HEK293 (cell line): ENCODE data around the gene NR2F2.

ENCODE experiments used
- CTCF ChIA-PET: fragments of 350-600 bp; formaldehyde crosslinking; extraction: SDS; loops from one replicate; lab custom pipeline; 2021; ENCODE audit warnings: antibody characterized with exemption; lab: Yijun Ruan, JAX
- POLR2A ChIA-PET: fragments of 300-600 bp; formaldehyde crosslinking; extraction: SDS; loops from one replicate; lab custom pipeline; 2020; ENCODE audit warnings: antibody characterized with exemption, inconsistent platforms; lab: Yijun Ruan, JAX
- H3K27ac ChIP-seq: fragments of 200-500 bp; sonication (Bioruptor generic); 2 replicates; pipeline ENCODE4 v1.5.1; 2014; ENCODE audit warnings: low read depth, low read length, control low read depth, inconsistent platforms; ENCODE audit errors: extremely low read depth
- H3K36me3 ChIP-seq, 2 experiments: fragments of 200-500 bp in 1 of 2; sonication (Bioruptor generic) in 1 of 2; 1 replicate in 1 of 2; 2 replicates in 1 of 2; pipeline ENCODE4 v1.5.1; 2014 to 2017; ENCODE audit warnings: inconsistent platforms in 2 of 2, low read length in 2 of 2; ENCODE audit not compliant: control insufficient read depth in 2 of 2, insufficient read depth in 1 of 2
- H3K4me1 ChIP-seq: fragments of 200-500 bp; sonication (Bioruptor generic); 2 replicates; pipeline ENCODE4 v1.5.1; 2014; ENCODE audit warnings: mild to moderate bottlenecking, low read length, inconsistent platforms; ENCODE audit not compliant: control insufficient read depth, insufficient read depth
- H3K4me3 ChIP-seq: 2 replicates; pipeline ENCODE4 v1.5.1; 2011; ENCODE audit warnings: low read depth, mild to moderate bottlenecking, control low read depth, low read length, moderate library complexity
- H3K9me3 ChIP-seq: fragments of 200-500 bp; sonication (Bioruptor generic); 2 replicates; pipeline ENCODE4 v1.5.1; 2014; ENCODE audit warnings: low read depth, low read length, inconsistent platforms; ENCODE audit not compliant: control insufficient read depth, insufficient read depth
- IKZF3 ChIP-seq: fragments of 450-650 bp; IDR thresholded peaks from 2 replicates; pipeline ENCODE4 v1.5.0; 2018; ENCODE audit warnings: missing biosample characterization, mild to moderate bottlenecking, missing genetic modification characterization, moderate library complexity
- OSR2 ChIP-seq: fragments of 450-650 bp; formaldehyde crosslinking; IDR thresholded peaks from 2 replicates; pipeline ENCODE4 v1.5.1; 2016; ENCODE audit warnings: missing biosample characterization, missing genetic modification characterization
- PRDM1 ChIP-seq: fragments of 450-650 bp; formaldehyde crosslinking; IDR thresholded peaks from 2 replicates; pipeline ENCODE4; 2016; ENCODE audit warnings: missing biosample characterization, missing genetic modification characterization
- ZFHX2 ChIP-seq: fragments of 450-650 bp; formaldehyde crosslinking; conservative IDR thresholded peaks from 2 replicates; pipeline ENCODE4 v1.5.1; 2016; ENCODE audit warnings: missing biosample characterization, missing genetic modification characterization
- ZNF10 ChIP-seq: fragments of 450-650 bp; formaldehyde crosslinking; IDR thresholded peaks from 2 replicates; pipeline ENCODE4 v1.5.1; 2017; ENCODE audit warnings: missing biosample characterization, missing genetic modification characterization
- ZNF140 ChIP-seq: fragments of 450-650 bp; formaldehyde crosslinking; IDR thresholded peaks from 2 replicates; pipeline ENCODE4 v1.5.1; 2016; ENCODE audit warnings: missing biosample characterization, missing genetic modification characterization
- ZNF184 ChIP-seq: fragments of 450-650 bp; IDR thresholded peaks from 2 replicates; pipeline ENCODE4 v1.5.1; 2018; ENCODE audit warnings: missing biosample characterization, mild to moderate bottlenecking, missing genetic modification characterization
- ZNF2 ChIP-seq: fragments of 450-650 bp; formaldehyde crosslinking; IDR thresholded peaks from 2 replicates; pipeline ENCODE4 v1.5.1; 2016; ENCODE audit warnings: missing biosample characterization, missing genetic modification characterization
- ZNF274 ChIP-seq, 2 experiments: fragments of 200-500 bp in 1 of 2; fragments of 450-650 bp in 1 of 2; sonication (Bioruptor generic) in 1 of 2; formaldehyde crosslinking in 1 of 2; IDR thresholded peaks; 2 replicates each; pipeline versions ENCODE4 v1.5.1 to v1.6.1; 2014 to 2016; ENCODE audit warnings: borderline replicate concordance in 1 of 2, inconsistent platforms in 1 of 2, low read length in 1 of 2, missing biosample characterization in 1 of 2, missing genetic modification characterization in 1 of 2
- ZNF335 ChIP-seq: fragments of 450-650 bp; formaldehyde crosslinking; conservative IDR thresholded peaks from 2 replicates; pipeline ENCODE4 v1.5.1; 2016; ENCODE audit warnings: missing biosample characterization, missing genetic modification characterization
- ZNF354C ChIP-seq: fragments of 450-650 bp; formaldehyde crosslinking; IDR thresholded peaks from 2 replicates; pipeline ENCODE4 v1.5.1; 2016; ENCODE audit warnings: missing biosample characterization, missing genetic modification characterization, low read depth, borderline replicate concordance
- ZNF416 ChIP-seq: fragments of 450-650 bp; formaldehyde crosslinking; IDR thresholded peaks from 2 replicates; pipeline ENCODE4 v1.5.1; 2016; ENCODE audit warnings: missing biosample characterization, missing genetic modification characterization
- ZNF621 ChIP-seq: fragments of 450-650 bp; formaldehyde crosslinking; IDR thresholded peaks from 2 replicates; pipeline ENCODE4 v1.5.1; 2017; ENCODE audit warnings: missing biosample characterization, missing genetic modification characterization
- ZNF664 ChIP-seq: fragments of 450-650 bp; formaldehyde crosslinking; IDR thresholded peaks from 2 replicates; pipeline ENCODE4 v1.5.1; 2016; ENCODE audit warnings: missing biosample characterization, missing genetic modification characterization
- ZNF701 ChIP-seq: fragments of 450-650 bp; formaldehyde crosslinking; IDR thresholded peaks from 2 replicates; pipeline ENCODE4 v1.5.1; 2016; ENCODE audit warnings: missing biosample characterization, missing genetic modification characterization
- ZNF785 ChIP-seq: fragments of 450-650 bp; formaldehyde crosslinking; IDR thresholded peaks from 2 replicates; pipeline ENCODE4 v1.5.1; 2016; ENCODE audit warnings: missing biosample characterization, missing genetic modification characterization
- TF ChIP-seq, protein P1 (sequence below): fragments of 450-650 bp; formaldehyde crosslinking; IDR thresholded peaks from 2 replicates; pipeline ENCODE4 v1.5.1; 2016; ENCODE audit warnings: missing biosample characterization, missing genetic modification characterization
- TF ChIP-seq, protein P2 (sequence below): fragments of 450-650 bp; formaldehyde crosslinking; IDR thresholded peaks from 2 replicates; pipeline ENCODE4 v1.5.1; 2016; ENCODE audit warnings: missing biosample characterization, missing genetic modification characterization

NR2F2 gene

DNA sequence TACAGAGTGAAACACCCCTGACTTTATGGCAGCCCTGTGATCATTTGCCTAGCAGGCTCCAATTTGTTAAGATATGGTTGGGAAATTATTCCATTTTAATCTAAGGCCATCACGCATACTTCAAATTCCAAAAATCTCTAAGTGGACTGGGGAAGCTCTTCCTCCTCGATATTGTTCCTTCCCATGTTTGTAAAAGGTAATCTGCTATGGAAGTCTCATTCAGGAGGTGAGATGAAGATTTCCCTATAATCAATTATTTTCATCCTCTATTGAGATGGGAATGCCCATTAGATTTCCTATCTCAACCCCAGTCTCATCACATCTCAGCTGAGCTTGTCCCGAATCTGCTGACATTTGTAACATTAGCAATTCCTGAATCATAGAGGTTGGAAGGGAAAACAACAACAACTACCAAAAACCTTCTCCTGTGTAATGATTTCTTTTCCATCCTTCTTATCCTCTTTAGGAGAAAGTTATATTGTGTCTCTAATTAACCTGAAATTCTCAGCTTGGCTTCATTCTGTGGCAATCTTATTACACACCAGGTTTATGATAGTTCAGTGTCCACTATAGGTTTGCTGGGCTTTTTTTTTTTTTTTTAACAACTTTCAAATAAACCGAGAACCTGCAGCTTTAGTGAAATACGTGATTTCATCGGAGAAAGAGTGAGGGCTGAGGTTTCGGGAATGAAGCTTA lies 2.2 kb upstream of the NR2F2 start:
- Histone ChIP-seq H3K36me3 (no peaks in the 10 kb centered on the region), H3K27ac (no peak overlapping the region; the same call in 1 of the 2 replicates), H3K9me3 (no peaks in the 10 kb centered on the region), H3K4me3 (no peak overlapping the region), H3K4me1 (peaks cover 11% of the 10 kb centered on the region)
- TF ChIP-seq, protein P1, sequence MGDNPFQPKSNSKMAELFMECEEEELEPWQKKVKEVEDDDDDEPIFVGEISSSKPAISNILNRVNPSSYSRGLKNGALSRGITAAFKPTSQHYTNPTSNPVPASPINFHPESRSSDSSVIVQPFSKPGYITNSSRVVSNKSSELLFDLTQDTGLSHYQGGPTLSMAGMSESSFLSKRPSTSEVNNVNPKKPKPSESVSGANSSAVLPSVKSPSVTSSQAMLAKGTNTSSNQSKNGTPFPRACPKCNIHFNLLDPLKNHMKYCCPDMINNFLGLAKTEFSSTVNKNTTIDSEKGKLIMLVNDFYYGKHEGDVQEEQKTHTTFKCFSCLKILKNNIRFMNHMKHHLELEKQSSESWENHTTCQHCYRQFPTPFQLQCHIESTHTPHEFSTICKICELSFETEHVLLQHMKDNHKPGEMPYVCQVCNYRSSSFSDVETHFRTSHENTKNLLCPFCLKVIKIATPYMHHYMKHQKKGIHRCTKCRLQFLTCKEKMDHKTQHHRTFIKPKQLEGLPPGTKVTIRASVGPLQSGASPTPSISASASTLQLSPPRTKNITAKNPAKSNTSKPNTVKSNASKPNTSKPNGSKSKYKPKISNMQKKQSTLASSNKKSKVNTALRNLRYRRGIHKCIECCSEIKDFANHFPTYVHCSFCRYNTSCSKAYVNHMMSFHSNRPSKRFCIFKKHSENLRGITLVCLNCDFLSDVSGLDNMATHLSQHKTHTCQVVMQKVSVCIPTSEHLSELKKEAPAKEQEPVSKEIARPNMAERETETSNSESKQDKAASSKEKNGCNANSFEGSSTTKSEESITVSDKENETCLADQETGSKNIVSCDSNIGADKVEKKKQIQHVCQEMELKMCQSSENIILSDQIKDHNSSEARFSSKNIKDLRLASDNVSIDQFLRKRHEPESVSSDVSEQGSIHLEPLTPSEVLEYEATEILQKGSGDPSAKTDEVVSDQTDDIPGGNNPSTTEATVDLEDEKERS, result no peak
- peak; percentile 78 for TF ChIP-seq PRDM1 (tag by site-specific recombination)
- ChIA-PET CTCF (interaction anchor here (0.6 to 3.1 kb wide), 30 partner anchors 8 to 1659 kb away, joined by 3 to 29 read pairs (median 3); no protein-coding TSS in a partner anchor), POLR2A (interaction anchor here (0.6 to 2.8 kb wide), 8 partner anchors 8 to 772 kb away, joined by 3 to 24 read pairs (median 4); no protein-coding TSS in a partner anchor)

DNA sequence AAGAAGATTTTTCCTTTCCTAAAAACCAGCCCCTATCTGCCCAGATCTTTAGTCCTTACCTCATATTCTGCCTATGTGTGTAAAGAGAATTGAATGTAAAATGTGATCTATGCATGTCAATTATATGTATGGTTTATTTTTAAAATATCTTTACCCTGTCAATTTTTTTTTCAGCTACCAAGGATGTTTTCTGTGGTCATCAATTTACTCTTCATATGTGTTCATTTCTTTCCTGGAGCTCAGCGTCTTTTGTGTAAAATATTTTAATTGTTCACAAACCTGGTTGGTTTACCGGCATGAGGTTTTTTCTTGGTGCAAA lies 1.7 kb upstream of the NR2F2 start:
- TF ChIP-seq ZNF335 (tag by site-specific recombination) (no peak), ZNF274 (IDR thresholded peaks at IDR 0.05; ENCODE audit: low read length) (no peak), ZNF274 (tag by site-specific recombination; IDR thresholded peaks at IDR 0.05; ENCODE audit: borderline replicate concordance) (no peak), ZNF2 (tag by site-specific recombination) (no peak), ZNF621 (tag by site-specific recombination) (no peak), ZNF701 (tag by site-specific recombination) (no peak), ZFHX2 (tag by site-specific recombination) (no peak), OSR2 (tag by site-specific recombination) (no peak), ZNF785 (no peak), ZNF664 (no peak), ZNF354C (tag by site-specific recombination) (no peak), ZNF10 (no peak), ZNF184 (tag by site-specific recombination) (no peak), ZNF140 (tag by site-specific recombination) (no peak), IKZF3 (tag by site-specific recombination) (no peak), ZNF416 (no peak)
- TF ChIP-seq, protein P2, sequence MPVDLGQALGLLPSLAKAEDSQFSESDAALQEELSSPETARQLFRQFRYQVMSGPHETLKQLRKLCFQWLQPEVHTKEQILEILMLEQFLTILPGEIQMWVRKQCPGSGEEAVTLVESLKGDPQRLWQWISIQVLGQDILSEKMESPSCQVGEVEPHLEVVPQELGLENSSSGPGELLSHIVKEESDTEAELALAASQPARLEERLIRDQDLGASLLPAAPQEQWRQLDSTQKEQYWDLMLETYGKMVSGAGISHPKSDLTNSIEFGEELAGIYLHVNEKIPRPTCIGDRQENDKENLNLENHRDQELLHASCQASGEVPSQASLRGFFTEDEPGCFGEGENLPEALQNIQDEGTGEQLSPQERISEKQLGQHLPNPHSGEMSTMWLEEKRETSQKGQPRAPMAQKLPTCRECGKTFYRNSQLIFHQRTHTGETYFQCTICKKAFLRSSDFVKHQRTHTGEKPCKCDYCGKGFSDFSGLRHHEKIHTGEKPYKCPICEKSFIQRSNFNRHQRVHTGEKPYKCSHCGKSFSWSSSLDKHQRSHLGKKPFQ (tag by site-specific recombination), result no peak
- POLR2A ChIA-PET, result interaction anchor here (0.6 to 0.7 kb wide), 2 partner anchors 32 to 120 kb away, joined by 3 read pairs; no protein-coding TSS in a partner anchor
- Histone ChIP-seq H3K4me1 (peaks cover 11% of the 10 kb centered on the region), H3K27ac (no peak overlapping the region), H3K9me3 (no peaks in the 10 kb centered on the region), H3K36me3 (peaks cover 0 to 2% of the 10 kb centered on the region in 2 experiments; a peak in 1 of 3 replicates), H3K4me3 (no peak overlapping the region)
- CTCF ChIA-PET, result interaction anchor here (0.6 to 3.1 kb wide), 8 partner anchors 26 to 1659 kb away, joined by 3 to 29 read pairs (median 4); no protein-coding TSS in a partner anchor
